GM19238 (cell line): Measurements from ENCODE around the gene TCAP.
"Not testable (repeated sequence)": the region's sequence is repeated elsewhere in the genome, so short reads cannot be mapped to it uniquely, and the experiment has no call there.

Experiments used
- DNase-seq: peaks from one replicate; pipeline ENCODE4 v3.0.0; 2011; ENCODE audit warnings: low spot score; ENCODE audit not compliant: insufficient read length

The TCAP gene

DNA sequence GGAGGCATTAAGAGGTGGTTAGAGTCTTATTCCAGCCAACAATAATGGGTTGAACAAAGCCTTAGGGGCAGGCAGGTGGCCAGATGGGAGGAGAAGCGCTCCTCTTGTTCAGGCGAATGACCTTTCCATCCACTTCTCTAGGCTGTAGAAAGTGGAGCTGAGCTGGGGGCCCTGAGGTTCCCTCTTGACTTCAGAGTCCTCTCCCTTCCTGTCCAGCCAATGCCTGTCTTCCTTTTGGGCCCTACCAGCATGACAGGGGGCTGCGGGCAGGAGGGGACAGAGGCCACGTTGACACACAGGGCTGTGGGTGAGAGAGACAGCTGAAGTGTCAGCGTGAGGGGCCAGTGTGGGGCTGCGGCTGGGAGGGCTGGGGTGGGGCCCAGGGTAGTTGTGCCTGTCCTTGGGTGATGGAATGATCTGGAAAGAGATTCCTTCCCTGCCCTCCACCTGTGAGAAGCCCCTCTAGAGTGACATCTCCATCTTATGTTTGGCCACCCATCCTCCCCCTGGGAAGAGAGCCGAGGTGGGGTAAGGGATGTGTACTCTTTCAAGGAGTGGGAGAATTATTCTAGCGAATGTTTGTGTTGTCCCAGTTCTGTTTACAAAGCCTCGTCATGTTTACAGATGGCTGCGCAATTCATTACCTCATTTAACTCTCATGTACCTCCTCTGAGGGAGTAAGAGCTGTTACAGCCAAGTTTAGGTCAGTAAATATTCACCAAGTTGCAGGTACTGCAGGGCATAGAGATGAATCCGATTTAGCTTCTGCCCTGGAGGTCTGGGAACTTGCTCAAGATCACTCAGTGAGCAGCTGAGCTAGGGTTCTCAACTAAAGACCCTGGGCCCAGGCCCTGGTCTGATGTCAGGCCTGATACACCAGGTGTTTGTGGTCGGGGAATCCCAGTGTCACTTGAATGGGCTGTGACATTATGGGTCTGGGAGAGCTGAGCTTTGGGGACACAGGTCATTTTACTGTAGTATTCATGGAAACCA, 38.0 kb downstream of the TCAP start:
- peak; percentile 47 for DNase-seq

DNA sequence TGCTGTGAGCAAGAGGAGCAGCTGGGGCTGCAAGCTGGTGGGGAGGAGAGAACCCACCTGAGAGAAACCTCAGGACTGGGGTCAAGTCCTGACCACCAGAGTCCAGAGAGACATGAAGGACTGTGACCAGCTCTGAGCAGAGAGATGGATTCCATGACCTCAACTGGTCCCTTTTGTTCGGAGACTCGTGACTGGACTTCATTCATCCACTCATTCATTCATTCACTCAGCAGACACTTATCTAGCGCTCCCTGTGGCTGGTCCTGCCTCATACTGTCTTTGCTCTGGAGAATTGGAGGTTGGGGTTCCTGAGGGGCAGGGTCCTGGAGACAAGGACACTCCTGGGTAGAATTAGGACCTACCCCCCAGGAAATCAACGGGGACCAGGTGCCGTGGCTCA, 38.8 kb downstream of the TCAP start:
- DNase-seq, result no peak

DNA sequence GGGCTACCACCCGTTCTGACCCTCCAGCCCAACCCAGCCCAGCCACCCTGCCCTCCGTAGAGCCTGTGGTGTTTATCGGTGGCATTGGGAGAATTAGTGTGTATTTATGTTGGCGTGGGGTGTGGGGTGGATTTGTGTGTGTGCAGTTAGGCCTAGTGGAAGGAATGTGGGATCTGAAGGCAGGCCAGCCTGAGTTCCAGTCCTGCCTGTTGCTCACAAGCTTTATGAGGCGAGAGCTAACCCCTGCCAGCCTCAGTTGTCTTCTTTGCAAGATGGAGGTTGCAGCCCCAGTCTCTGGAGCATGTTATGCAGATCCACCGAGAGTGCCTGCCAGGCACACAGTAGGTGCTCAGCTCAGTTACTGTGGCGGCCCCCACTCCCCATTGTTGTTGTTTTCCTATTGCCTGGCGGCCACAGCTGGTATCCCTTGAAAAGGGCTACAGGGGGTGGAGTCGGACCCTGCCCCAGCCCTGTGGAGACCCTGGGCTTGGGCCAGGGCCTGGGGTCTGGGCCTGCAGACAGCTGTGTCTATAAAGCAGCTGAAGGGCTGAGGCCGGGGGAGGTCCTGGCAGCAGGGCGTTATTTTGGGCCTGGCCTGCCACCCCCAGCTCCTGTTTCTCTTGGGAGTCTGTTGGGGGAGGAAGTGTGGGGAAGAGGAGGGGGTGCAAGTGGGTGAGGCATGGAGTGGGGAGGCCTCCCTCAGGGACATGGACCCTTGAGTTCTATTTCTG, 39.8 kb downstream of the TCAP start:
- no peak for DNase-seq

DNA sequence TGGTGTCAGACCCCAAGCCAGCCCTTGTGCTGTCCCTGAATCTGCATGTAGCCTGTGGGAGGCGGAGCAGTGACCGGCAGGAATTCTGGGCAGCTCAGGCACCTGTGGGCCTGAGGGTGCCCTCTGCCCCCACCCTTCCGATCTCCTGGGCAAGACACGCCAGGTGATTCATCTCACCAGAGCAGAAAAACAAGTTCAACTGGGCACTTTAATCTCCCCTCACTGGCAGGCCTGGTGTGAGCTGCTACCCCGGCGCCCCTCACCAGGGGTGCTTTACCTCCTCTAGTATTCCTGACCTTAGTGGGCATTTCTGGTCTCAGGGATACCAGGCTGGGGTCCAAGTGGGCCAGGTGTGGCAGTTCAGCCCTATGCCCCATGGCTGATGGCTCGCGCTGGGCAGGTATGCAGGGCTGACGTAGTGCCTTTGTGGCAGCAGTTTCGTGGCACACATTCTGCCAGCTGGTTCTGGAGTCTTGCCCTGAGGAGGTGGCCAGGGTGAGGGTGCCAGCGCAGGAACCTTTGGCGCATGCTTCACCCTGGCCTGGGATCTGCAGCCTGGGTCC, 40.7 kb downstream of the TCAP start:
- no peak for DNase-seq

DNA sequence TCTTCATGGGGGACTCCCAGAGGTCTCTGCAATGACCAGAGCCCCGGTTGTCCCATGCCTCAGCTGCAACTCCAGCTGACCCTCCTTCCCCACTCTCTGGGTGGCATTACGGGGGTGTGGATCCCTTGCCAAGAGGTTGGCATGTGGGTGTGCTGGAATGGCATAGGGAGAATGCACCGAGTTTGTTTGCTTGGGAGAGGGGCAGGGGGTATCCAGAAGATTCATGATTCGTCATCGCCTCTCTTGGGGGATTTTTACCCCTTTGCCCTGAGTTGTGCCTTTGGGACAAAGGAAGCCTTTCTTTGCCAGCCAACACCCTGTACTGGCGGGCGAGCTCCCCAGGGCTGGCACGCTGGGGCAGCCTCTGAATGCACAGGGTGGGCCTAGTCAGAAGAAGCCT, 41.2 kb downstream of the TCAP start:
- no peak for DNase-seq

DNA sequence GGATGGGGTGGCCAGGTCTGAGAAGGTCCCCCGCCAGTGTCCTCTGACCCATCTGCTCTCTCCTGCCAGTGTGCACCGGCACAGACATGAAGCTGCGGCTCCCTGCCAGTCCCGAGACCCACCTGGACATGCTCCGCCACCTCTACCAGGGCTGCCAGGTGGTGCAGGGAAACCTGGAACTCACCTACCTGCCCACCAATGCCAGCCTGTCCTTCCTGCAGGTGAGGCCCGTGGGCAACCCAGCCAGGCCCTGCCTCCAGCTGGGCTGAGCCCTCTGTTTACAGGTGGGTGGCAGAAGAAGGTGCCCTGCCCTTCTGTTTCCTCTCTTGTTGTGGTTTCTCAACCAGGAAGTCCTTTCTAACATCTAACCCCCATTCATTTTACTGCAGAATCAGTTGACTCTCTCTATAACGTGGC, 41.8 kb downstream of the TCAP start:
- DNase-seq, result no peak

DNA sequence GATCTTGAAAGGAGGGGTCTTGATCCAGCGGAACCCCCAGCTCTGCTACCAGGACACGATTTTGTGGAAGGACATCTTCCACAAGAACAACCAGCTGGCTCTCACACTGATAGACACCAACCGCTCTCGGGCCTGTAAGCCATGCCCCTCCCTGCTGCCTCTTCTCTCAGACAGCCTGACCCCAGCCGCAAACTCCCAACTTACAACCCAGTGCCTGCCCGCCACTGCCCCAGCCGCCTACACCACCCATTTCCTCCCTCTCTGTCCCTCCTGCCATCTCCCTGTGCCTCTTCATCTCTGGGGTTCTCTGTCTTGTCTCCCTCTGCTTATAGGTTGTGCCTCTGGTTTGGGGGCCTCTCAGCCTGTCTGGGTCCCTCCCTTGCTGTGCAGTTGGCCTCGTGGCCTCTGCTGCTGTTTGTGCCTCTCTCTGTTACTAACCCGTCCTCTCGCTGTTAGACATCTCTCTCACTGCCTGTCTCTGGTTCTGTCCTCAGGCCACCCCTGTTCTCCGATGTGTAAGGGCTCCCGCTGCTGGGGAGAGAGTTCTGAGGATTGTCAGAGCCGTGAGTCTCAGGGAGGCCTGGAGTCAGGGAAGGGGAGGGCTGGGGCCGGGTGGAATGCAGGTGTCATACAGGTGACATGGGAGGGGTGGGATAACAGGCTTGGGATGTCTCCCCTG, 44.3 kb downstream of the TCAP start:
- DNase-seq, result no peak

DNA sequence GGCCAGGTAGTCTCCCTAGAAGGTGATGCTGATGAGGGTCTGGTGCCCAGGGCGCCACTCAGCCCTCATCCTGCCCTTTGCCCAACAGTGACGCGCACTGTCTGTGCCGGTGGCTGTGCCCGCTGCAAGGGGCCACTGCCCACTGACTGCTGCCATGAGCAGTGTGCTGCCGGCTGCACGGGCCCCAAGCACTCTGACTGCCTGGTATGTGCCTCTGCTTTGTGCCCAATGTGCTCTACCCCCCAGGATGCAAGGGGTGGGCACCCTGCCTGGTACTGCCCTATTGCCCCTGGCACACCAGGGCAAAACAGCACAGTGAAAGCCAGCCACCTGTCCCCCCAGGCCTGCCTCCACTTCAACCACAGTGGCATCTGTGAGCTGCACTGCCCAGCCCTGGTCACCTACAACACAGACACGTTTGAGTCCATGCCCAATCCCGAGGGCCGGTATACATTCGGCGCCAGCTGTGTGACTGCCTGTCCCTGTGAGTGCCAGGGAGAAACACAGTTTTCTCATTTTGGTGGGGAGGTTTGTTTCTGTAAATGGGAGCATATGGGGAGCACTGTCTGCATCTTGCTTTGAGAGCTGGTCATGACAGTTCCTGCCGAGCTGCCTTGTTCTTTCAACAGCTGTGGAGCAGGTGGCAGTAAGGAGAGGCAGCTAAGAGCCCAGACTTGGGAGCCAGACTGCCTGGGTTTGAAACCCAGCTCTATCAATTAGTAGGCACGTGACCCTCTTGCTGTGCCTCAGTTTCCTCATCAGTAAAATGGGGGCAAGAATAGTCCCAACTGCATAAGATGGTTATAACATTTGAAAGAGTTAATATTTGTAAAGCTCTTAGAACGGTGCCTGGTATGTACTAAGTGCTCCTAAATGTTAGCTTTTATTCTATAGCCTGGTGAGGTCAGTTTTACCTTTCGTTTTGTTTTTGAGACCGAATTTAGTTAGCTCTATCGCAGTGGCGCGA, 45.1 kb downstream of the TCAP start:
- no peak for DNase-seq

DNA sequence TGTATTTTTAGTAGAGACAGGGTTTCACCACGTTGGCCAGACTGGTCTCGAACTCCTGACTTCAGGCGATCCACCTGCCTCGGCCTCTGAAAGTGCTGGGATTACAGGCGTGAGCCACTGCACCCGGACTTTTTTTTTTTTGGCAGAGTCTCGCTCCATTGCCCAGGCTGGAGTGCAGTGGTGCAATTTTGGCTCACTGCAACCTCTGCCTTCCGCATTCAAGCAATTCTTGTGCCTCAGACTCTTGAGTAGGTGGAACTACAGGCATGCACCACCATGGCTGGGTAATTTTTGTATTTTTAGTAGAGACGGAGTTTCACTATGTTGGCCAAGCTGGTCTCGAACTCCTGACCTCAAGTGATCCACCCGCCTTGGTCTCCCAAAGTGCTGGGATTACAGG, 45.9 kb downstream of the TCAP start:
- DNase-seq, result not testable (repeated sequence)

DNA sequence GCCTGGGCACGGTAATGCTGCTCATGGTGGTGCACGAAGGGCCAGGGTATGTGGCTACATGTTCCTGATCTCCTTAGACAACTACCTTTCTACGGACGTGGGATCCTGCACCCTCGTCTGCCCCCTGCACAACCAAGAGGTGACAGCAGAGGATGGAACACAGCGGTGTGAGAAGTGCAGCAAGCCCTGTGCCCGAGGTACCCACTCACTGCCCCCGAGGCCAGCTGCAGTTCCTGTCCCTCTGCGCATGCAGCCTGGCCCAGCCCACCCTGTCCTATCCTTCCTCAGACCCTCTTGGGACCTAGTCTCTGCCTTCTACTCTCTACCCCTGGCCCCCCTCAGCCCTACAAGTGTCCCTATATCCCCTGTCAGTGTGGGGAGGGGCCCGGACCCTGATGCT, 46.7 kb downstream of the TCAP start:
- DNase-seq, result no peak

DNA sequence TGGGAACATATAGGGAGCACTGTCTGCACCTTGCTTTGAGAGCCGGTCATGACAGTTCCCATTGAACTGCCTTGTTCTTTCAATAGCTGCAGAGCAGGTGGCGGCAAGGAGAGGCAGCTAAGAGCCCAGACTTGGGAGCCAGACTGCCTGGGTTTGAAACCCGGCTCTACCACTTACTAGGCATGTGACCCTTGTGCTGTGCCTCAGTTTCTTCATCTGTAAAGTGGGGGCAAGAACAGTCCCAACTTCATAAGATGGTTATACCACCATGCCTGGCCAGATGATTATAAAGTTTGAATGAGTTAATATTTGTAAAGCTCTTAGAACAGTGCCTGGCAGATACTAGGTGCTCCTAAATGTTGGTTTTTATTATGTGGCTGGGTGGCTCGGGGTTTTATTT, 49.1 kb downstream of the TCAP start:
- DNase-seq, result no peak

DNA sequence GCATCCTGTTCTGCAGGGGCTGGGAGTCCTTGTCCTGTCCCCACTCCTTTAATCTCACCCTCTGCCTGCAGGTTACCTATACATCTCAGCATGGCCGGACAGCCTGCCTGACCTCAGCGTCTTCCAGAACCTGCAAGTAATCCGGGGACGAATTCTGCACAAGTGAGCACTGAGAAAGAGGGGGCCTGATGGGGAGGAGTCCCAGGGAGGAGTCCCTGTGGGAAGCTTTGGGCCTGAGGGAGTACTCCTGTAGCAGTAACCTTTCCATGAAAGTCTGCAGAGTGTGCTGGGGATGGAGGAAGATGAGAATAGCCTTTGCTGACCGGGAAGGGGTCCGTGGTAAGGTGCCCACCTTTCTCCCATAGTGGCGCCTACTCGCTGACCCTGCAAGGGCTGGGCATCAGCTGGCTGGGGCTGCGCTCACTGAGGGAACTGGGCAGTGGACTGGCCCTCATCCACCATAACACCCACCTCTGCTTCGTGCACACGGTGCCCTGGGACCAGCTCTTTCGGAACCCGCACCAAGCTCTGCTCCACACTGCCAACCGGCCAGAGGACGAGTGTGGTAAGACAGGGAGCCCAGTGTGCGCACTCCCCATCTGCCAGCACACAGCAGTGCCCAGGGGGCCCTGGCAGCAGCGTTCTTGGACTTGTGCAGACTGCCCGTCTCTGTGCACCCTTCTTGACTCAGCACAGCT, 50.4 kb downstream of the TCAP start:
- DNase-seq, result no peak
